A673 (cell line): ENCODE results near the gene CRYGC. TPM values are rescaled to one million over a fixed set of nuclear protein-coding genes. Genes with fewer than 3 reads are reported as not detected.

ENCODE experiments used
- BruUV-seq: library from RNA; stranded (reverse); fragments of 400-500 nt; replicated peaks from 2 replicates; lab custom pipeline; 2021; lab: Mats Ljungman, UMichigan
- CTCF ChIA-PET: fragments of 300-600 bp; sonication (Branson Sonifier 250); formaldehyde crosslinking; loops from one replicate; lab custom pipeline; 2022; ENCODE audit warnings: antibody characterized with exemption; lab: Charles Lee
- POLR2A ChIA-PET: fragments of 300-600 bp; sonication (Branson Sonifier 250); formaldehyde crosslinking; loops from one replicate; lab custom pipeline; 2022; ENCODE audit warnings: antibody characterized with exemption; ENCODE audit not compliant: low non-redundant PET; lab: Charles Lee
- DNase-seq: peaks from one replicate; pipeline ENCODE4 v3.0.0-alpha.2; 2015; ENCODE audit warnings: low spot score
- H3K27ac ChIP-seq: fragments of 200-600 bp; sonication (generic); 2 replicates; pipeline ENCODE4 v1.5.1; 2016; ENCODE audit warnings: mixed run types, low read depth, mild to moderate bottlenecking, mixed read lengths, antibody characterized with exemption, low read length; ENCODE audit not compliant: poor library complexity, severe bottlenecking
- H3K27me3 ChIP-seq: fragments of 200-600 bp; sonication (generic); replicated peaks from 2 replicates; pipeline ENCODE4 v1.6.1; 2017; ENCODE audit warnings: mixed run types, low read depth, mild to moderate bottlenecking, mixed read lengths, antibody characterized with exemption, low read length; ENCODE audit not compliant: insufficient read depth, poor library complexity
- H3K36me3 ChIP-seq: fragments of 200-600 bp; sonication (generic); 2 replicates; pipeline ENCODE4 v1.6.1; 2016; ENCODE audit warnings: mixed run types, mild to moderate bottlenecking, mixed read lengths, antibody characterized with exemption, low read length; ENCODE audit not compliant: insufficient read depth, poor library complexity, severe bottlenecking
- H3K4me1 ChIP-seq: fragments of 200-600 bp; sonication (generic); 2 replicates; pipeline ENCODE4 v1.6.1; 2017; ENCODE audit warnings: mixed run types, mild to moderate bottlenecking, mixed read lengths, antibody characterized with exemption, low read length; ENCODE audit not compliant: insufficient read depth, poor library complexity, severe bottlenecking
- H3K4me3 ChIP-seq: fragments of 200-600 bp; sonication (generic); 2 replicates; pipeline ENCODE4 v1.5.1; 2016; ENCODE audit warnings: low read depth, mixed run types, mild to moderate bottlenecking, mixed read lengths, low read length; ENCODE audit not compliant: poor library complexity, severe bottlenecking
- H3K9me3 ChIP-seq: fragments of 200-600 bp; sonication (generic); 2 replicates; pipeline ENCODE4 v1.6.1; 2016; ENCODE audit warnings: mixed run types, low read depth, mild to moderate bottlenecking, mixed read lengths, antibody characterized with exemption, low read length; ENCODE audit not compliant: poor library complexity, severe bottlenecking
- EZH2 ChIP-seq: fragments of 200-600 bp; sonication (generic); IDR thresholded peaks from 2 replicates; pipeline ENCODE4 v1.6.1; 2017; ENCODE audit warnings: borderline replicate concordance, low read depth, mild to moderate bottlenecking, mixed read lengths, antibody characterized with exemption, low read length; ENCODE audit not compliant: poor library complexity, severe bottlenecking
- intact Hi-C: fragments of 100-400 bp; cut with micrococcal nuclease; formaldehyde crosslinking; loops from one replicate; pipeline ENCODE4 v1.10.0; 2022; ENCODE audit not compliant: unreplicated experiment
- total RNA-seq: library from RNA; stranded (reverse); gene quantifications from 2 replicates; pipeline ENCODE4 v1.2.3, GENCODE V29; 2021
- TF ChIP-seq, protein P1 (sequence below): fragments of 300-800, 200-600 bp; sonication (generic); conservative IDR thresholded peaks from 2 replicates; pipeline ENCODE4 v1.5.1; 2017; ENCODE audit warnings: low read depth, mild to moderate bottlenecking, antibody characterized with exemption, low read length, moderate library complexity, mixed read lengths

CRYGC gene
- total RNA-seq, 1 experiment from 2014 or later, result not detected

DNA sequence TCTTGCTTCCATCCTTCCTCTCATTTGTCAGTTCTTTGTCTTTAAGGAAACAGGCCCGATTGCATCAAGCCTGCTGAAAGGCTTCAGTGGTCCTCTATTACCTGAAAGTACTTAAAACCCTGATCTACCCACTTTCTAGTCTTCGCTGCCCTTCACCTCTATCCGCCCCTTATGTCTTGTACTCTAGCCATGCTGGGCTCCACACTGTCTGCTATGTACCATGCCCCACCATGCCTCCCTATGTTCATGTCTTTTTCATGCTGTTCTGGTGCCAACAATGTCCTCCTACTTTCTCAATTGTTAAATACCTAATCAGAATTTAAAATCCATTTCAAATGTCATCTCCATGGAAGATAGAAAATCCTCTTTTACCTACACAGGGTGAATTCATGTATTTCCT, 33.5 kb downstream of the CRYGC start:
- ChIA-PET POLR2A (no interaction called here), CTCF (no interaction called here)
- TF ChIP-seq EZH2, result no peak
- TF ChIP-seq, protein P1, sequence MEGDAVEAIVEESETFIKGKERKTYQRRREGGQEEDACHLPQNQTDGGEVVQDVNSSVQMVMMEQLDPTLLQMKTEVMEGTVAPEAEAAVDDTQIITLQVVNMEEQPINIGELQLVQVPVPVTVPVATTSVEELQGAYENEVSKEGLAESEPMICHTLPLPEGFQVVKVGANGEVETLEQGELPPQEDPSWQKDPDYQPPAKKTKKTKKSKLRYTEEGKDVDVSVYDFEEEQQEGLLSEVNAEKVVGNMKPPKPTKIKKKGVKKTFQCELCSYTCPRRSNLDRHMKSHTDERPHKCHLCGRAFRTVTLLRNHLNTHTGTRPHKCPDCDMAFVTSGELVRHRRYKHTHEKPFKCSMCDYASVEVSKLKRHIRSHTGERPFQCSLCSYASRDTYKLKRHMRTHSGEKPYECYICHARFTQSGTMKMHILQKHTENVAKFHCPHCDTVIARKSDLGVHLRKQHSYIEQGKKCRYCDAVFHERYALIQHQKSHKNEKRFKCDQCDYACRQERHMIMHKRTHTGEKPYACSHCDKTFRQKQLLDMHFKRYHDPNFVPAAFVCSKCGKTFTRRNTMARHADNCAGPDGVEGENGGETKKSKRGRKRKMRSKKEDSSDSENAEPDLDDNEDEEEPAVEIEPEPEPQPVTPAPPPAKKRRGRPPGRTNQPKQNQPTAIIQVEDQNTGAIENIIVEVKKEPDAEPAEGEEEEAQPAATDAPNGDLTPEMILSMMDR, result no peak
- no peaks in the 10 kb centered on the region for H3K9me3 ChIP-seq
- no TSS peak for BruUV-seq
- no peak overlapping the region for H3K27ac ChIP-seq
- H3K4me1 ChIP-seq, result no peaks in the 10 kb centered on the region
- no peak for DNase-seq
- no peaks in the 10 kb centered on the region for H3K27me3 ChIP-seq
- intact Hi-C loops, result no loop called here
- H3K36me3 ChIP-seq, result no peaks in the 10 kb centered on the region
- H3K4me3 ChIP-seq, result no peak overlapping the region

DNA sequence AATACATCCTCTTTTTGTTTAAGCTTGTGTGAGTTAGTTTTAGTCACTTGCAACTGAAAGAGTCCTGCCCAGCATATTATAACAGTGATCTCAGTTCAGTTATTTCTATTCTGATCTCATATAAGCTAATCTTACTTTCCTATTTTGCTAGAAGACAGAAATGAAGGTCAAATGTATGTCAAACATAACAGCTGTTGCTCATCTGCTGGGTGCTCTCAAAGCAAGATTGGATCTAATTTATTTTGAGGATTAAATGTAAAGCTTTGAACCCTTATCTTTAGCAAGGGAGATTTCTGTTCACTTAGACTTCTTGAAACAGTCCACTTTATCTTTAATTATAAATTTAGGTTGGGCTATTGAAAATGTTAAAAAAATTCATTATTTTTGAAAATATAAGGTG, 36.5 kb downstream of the CRYGC start:
- ChIA-PET CTCF (interaction anchor here (0.6 kb wide), 1 partner anchor 1868 kb away, joined by 3 read pairs; no protein-coding TSS in a partner anchor), POLR2A (no interaction called here)
- intact Hi-C loops, result no loop called here
- H3K27me3 ChIP-seq, result no peaks in the 10 kb centered on the region
- TF ChIP-seq, protein P1, result no peak
- TF ChIP-seq EZH2, result no peak
- BruUV-seq, result no TSS peak
- H3K4me3 ChIP-seq, result no peak overlapping the region
- DNase-seq, result no peak
- no peaks in the 10 kb centered on the region for H3K4me1 ChIP-seq
- H3K36me3 ChIP-seq, result no peaks in the 10 kb centered on the region
- H3K9me3 ChIP-seq, result no peaks in the 10 kb centered on the region
- H3K27ac ChIP-seq, result no peak overlapping the region

DNA sequence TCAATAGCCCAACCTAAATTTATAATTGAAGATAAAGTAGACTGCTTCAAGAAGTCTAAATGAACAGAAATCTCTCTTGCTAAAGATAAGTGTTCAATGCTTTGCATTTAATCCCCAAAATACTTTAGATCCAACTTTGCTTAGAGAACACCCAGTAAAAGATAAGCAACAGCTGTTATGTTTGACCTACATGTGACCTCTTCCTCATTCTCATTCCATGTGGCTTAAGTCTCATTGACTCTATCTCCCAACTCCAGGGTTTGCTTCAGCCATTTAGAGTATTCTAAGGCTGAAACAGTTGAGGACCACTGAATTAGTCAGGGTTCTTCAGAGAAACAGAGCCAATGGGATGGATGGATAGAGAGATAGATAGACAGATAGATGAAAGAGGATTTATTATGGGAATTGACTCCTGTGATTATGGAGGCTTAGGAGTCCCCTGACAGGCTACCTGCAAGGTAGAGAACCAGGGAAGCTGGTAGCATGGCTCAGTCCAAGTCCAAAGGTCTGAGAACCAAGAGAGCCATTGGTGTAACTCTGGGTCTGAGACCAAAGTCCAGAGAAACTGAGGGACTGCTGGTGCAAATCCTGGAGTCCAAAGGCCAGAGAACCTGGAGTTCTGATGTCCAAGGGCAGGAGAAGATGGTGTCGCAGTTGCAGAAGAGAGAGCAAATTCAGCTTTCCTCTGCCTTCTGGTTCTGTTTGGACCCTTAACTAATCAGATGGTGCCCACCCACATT, 37.4 kb downstream of the CRYGC start:
- POLR2A ChIA-PET, result no interaction called here
- no TSS peak for BruUV-seq
- no peak for DNase-seq
- intact Hi-C loops, result no loop called here
- no peak overlapping the region for H3K27ac ChIP-seq
- TF ChIP-seq EZH2, result no peak
- TF ChIP-seq, protein P1, result no peak
- no peak overlapping the region for H3K4me3 ChIP-seq
- H3K4me1 ChIP-seq, result no peaks in the 10 kb centered on the region
- H3K27me3 ChIP-seq, result no peaks in the 10 kb centered on the region
- no peaks in the 10 kb centered on the region for H3K9me3 ChIP-seq
- no peaks in the 10 kb centered on the region for H3K36me3 ChIP-seq
- CTCF ChIA-PET, result interaction anchor here (0.6 kb wide), 1 partner anchor 1869 kb away, joined by 3 read pairs; no protein-coding TSS in a partner anchor
